SK-N-SH (cell line): ENCODE data around the gene AGAP2. TPM values are rescaled to one million over a fixed set of nuclear protein-coding genes. Genes with fewer than 3 reads are reported as not detected.

Experiments used
- CTCF ChIA-PET: fragments of 300-600, 350-600 bp; formaldehyde crosslinking; extraction: SDS; loops from one replicate; lab custom pipeline; 2021; lab: Yijun Ruan, JAX
- POLR2A ChIA-PET: fragments of 350-600 bp; sonication (Branson Sonifier 250); formaldehyde crosslinking; extraction: SDS; loops from one replicate; lab custom pipeline; 2020; ENCODE audit warnings: antibody characterized with exemption, inconsistent platforms; lab: Yijun Ruan, JAX
- DNase-seq: peaks from one replicate; pipeline ENCODE4 v3.0.0; 2012
- H2AFZ ChIP-seq: fragments of 200-600 bp; sonication (generic); 2 replicates; pipeline ENCODE4 v1.8.1; 2016; ENCODE audit warnings: antibody characterized with exemption, mild to moderate bottlenecking, low read depth
- H3F3A ChIP-seq: fragments of 200-600 bp; sonication (generic); replicated peaks from 2 replicates; pipeline ENCODE3; 2016; ENCODE audit warnings: antibody characterized with exemption, mild to moderate bottlenecking; ENCODE audit not compliant: insufficient read depth
- H3K27ac ChIP-seq, 2 experiments: fragments of 200-500 bp in 1 of 2; fragments of 200-600 bp in 1 of 2; sonication (Bioruptor generic) in 1 of 2; sonication (generic), shearing (Covaris generic) in 1 of 2; 2 replicates each; pipeline versions ENCODE4 v1.5.1 to v1.6.1; 2014 to 2016; ENCODE audit warnings: low read depth in 2 of 2, inconsistent platforms in 1 of 2, low read length in 1 of 2, mild to moderate bottlenecking in 1 of 2, mixed read lengths in 1 of 2
- H3K27me3 ChIP-seq: fragments of 200-600 bp; sonication (generic), shearing (Covaris generic); 2 replicates; pipeline ENCODE4 v1.6.1; 2016; ENCODE audit warnings: mixed run types; ENCODE audit not compliant: insufficient read depth
- H3K36me3 ChIP-seq, 2 experiments: fragments of 200-500 bp in 1 of 2; fragments of 200-600 bp in 1 of 2; sonication (Bioruptor generic) in 1 of 2; sonication (generic) in 1 of 2; replicated peaks in 1 of 2; 2 replicates each; pipeline versions ENCODE3 to v1.5.1; 2014 to 2016; ENCODE audit warnings: low read length in 1 of 2, mild to moderate bottlenecking in 1 of 2; ENCODE audit not compliant: insufficient read depth in 2 of 2, control insufficient read depth in 1 of 2
- H3K4me1 ChIP-seq, 2 experiments: fragments of 200-500 bp in 1 of 2; fragments of 200-600 bp in 1 of 2; sonication (Bioruptor generic) in 1 of 2; sonication (generic), shearing (Covaris generic) in 1 of 2; 2 replicates each; pipeline versions ENCODE4 v1.5.1 to v1.6.1; 2014 to 2016; ENCODE audit warnings: low read depth in 1 of 2, low read length in 1 of 2, mixed run types in 1 of 2; ENCODE audit not compliant: insufficient read depth in 2 of 2, control insufficient read depth in 1 of 2
- H3K4me2 ChIP-seq: fragments of 200-600 bp; sonication (generic), shearing (Covaris generic); 2 replicates; pipeline ENCODE4 v1.6.1; 2017; ENCODE audit warnings: mixed run types
- H3K4me3 ChIP-seq, 2 experiments: fragments of 200-500 bp in 1 of 2; fragments of 200-600 bp in 1 of 2; sonication (Bioruptor generic) in 1 of 2; sonication (generic), shearing (Covaris generic) in 1 of 2; 2 replicates each; pipeline versions ENCODE4 v1.5.1 to v1.8.1; 2014 to 2016; ENCODE audit warnings: low read depth in 2 of 2, inconsistent platforms in 1 of 2, low read length in 1 of 2, mild to moderate bottlenecking in 1 of 2, mixed read lengths in 1 of 2, moderate library complexity in 1 of 2
- H3K79me2 ChIP-seq: fragments of 200-600 bp; sonication (generic); 2 replicates; pipeline ENCODE4 v1.8.1; 2017; ENCODE audit warnings: mild to moderate bottlenecking; ENCODE audit not compliant: insufficient read depth
- H3K9ac ChIP-seq: fragments of 200-600 bp; sonication (generic); 2 replicates; pipeline ENCODE4 v1.6.1; 2017; ENCODE audit warnings: mixed run types
- H3K9me2 ChIP-seq: fragments of 200-600 bp; sonication (generic); 2 replicates; pipeline ENCODE4 v1.6.1; 2017; ENCODE audit warnings: mixed run types
- H3K9me3 ChIP-seq: fragments of 200-600 bp; sonication (generic); 2 replicates; pipeline ENCODE4 v1.6.1; 2017; ENCODE audit warnings: mixed run types, mild to moderate bottlenecking, moderate library complexity
- H4K20me1 ChIP-seq: fragments of 200-600 bp; sonication (generic); 2 replicates; pipeline ENCODE4 v1.6.1; 2017; ENCODE audit warnings: mild to moderate bottlenecking, mixed run types; ENCODE audit not compliant: insufficient read depth
- EP300 ChIP-seq, 2 experiments: IDR thresholded peaks; 2 replicates each; pipeline versions ENCODE4 v1.4.0 to v1.6.1; 2012; ENCODE audit warnings: borderline replicate concordance in 1 of 2, low read depth in 1 of 2, low read length in 1 of 2
- EZH2phosphoT487 ChIP-seq: fragments of 200-600 bp; sonication (generic); IDR thresholded peaks from 2 replicates; pipeline ENCODE4 v1.6.1; 2017; ENCODE audit warnings: low read depth, mixed run types, mild to moderate bottlenecking, antibody characterized with exemption, moderate library complexity, borderline replicate concordance
- FOSL2 ChIP-seq: IDR thresholded peaks from 2 replicates; pipeline ENCODE4 v1.4.0; 2012; ENCODE audit warnings: low read depth, mild to moderate bottlenecking, moderate library complexity, borderline replicate concordance
- GABPA ChIP-seq: IDR thresholded peaks from 2 replicates; pipeline ENCODE4 v1.4.0; 2012; ENCODE audit warnings: low read depth, mild to moderate bottlenecking
- GATA2 ChIP-seq: sonication (generic); formaldehyde crosslinking; IDR thresholded peaks from 2 replicates; pipeline ENCODE4 v1.5.0; 2020; ENCODE audit warnings: mild to moderate bottlenecking, missing genetic modification reagents
- JUND ChIP-seq: IDR thresholded peaks from 2 replicates; pipeline ENCODE4 v1.4.0; 2012
- MXI1 ChIP-seq: IDR thresholded peaks from 2 replicates; pipeline ENCODE4 v1.6.1; 2012; ENCODE audit warnings: mild to moderate bottlenecking, low read depth, low read length, improper control_type of control experiment
- NFIC ChIP-seq: IDR thresholded peaks from 2 replicates; pipeline ENCODE4 v1.4.0; 2012; ENCODE audit warnings: borderline replicate concordance
- NRF1 ChIP-seq: IDR thresholded peaks from 2 replicates; pipeline ENCODE4 v1.6.1; 2012; ENCODE audit warnings: low read depth, mild to moderate bottlenecking, low read length
- POLR2AphosphoS5 ChIP-seq: IDR thresholded peaks from 2 replicates; pipeline ENCODE4 v1.6.1; 2012; ENCODE audit warnings: low read depth, low read length
- RCOR1 ChIP-seq: fragments of 150-350 bp; IDR thresholded peaks from 2 replicates; pipeline ENCODE4 v1.6.1; 2017; ENCODE audit warnings: antibody characterized with exemption, low read length
- RXRA ChIP-seq: IDR thresholded peaks from 2 replicates; pipeline ENCODE4 v1.4.0; 2012; ENCODE audit warnings: low read depth, mild to moderate bottlenecking, borderline replicate concordance
- SIN3A ChIP-seq: IDR thresholded peaks from 2 replicates; pipeline ENCODE4 v1.6.1; 2012; ENCODE audit warnings: low read depth, mild to moderate bottlenecking, low read length, moderate library complexity, borderline replicate concordance
- TCF12 ChIP-seq: IDR thresholded peaks from 2 replicates; pipeline ENCODE4 v1.4.0; 2012
- TEAD4 ChIP-seq: IDR thresholded peaks from 2 replicates; pipeline ENCODE4 v1.4.0; 2012; ENCODE audit warnings: mild to moderate bottlenecking, borderline replicate concordance; ENCODE audit not compliant: insufficient read depth
- YY1 ChIP-seq: IDR thresholded peaks from 2 replicates; pipeline ENCODE4 v1.4.0; 2012; ENCODE audit warnings: low read depth, mild to moderate bottlenecking
- WGBS: methylation state at CpG from one replicate; pipeline ENCODE4 v1.1.6; 2017; ENCODE audit warnings: low lambda C conversion rate; 5-methylcytosine and 5-hydroxymethylcytosine counted together
- polyA plus RNA-seq, 3 experiments: library from polyadenylated mRNA; depleted of rRNA; stranded (reverse); fragments of >200 nt; gene quantifications; 2 replicates each; pipeline ENCODE4 v1.2.3, GENCODE V29; 2012
- TF ChIP-seq, protein P1 (sequence below): IDR thresholded peaks from 2 replicates; pipeline ENCODE4 v1.6.1; 2012; ENCODE audit warnings: mild to moderate bottlenecking, low read depth, low read length, moderate library complexity
- TF ChIP-seq, protein P2 (sequence below): fragments of 200-600 bp; sonication (generic); IDR thresholded peaks from 2 replicates; pipeline ENCODE4 v1.6.1; 2017; ENCODE audit warnings: antibody characterized with exemption, mild to moderate bottlenecking, moderate library complexity
- TF ChIP-seq, protein P3 (sequence below): IDR thresholded peaks from 2 replicates; pipeline ENCODE4 v1.4.0; 2012; ENCODE audit warnings: low read depth
- TF ChIP-seq, protein P4 (sequence below): fragments of 150-350 bp; IDR thresholded peaks from 2 replicates; pipeline ENCODE4 v1.6.1; 2016; ENCODE audit warnings: mild to moderate bottlenecking, low read depth, low read length

AGAP2 gene
- polyA plus RNA-seq, 1 of the 3 experiments (the other 2 are of a cell fraction), result 5.2 TPM

DNA sequence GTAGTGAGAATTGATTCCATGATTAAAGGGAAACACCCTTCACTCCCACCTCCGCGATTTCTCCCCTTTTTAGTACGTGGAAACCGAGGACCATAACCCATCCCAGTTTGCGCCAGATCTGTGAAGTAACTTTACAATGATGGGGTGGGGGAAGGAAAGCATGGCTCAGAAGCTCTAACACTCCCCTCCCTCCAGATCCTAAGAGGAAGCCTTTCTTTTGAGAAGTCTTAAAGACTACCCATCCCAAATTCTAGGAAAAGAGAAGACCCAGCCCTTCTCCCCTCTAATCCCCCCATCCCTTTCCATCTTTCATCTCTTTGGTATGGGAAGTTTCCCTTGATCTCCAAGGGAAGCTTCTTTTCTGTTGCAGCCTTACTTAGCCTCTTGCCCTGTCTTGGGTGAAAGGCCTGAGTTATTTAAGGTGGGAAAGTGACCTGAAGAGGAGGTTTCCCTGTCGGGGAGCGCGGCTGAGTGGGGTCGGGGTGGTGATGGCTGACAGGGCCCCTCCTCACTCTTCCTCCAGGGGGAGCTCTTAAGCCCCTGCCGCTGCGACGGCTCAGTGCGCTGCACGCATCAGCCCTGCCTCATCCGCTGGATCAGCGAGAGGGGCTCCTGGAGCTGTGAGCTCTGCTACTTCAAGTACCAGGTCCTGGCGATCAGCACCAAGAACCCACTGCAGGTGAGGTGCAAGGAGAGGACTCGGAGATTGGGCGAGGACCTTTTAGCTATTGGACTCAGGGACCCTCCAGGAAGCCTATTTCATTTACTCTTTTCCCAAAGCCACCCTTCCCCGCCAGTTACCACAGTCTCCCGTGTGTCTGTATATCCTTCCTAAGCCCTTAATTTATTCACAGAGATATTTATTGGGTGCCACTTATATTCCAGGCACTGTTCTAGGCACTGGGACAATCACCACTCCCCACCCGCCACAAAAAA, 18.1 kb upstream of the AGAP2 start (continued):
- TF ChIP-seq, protein P1, sequence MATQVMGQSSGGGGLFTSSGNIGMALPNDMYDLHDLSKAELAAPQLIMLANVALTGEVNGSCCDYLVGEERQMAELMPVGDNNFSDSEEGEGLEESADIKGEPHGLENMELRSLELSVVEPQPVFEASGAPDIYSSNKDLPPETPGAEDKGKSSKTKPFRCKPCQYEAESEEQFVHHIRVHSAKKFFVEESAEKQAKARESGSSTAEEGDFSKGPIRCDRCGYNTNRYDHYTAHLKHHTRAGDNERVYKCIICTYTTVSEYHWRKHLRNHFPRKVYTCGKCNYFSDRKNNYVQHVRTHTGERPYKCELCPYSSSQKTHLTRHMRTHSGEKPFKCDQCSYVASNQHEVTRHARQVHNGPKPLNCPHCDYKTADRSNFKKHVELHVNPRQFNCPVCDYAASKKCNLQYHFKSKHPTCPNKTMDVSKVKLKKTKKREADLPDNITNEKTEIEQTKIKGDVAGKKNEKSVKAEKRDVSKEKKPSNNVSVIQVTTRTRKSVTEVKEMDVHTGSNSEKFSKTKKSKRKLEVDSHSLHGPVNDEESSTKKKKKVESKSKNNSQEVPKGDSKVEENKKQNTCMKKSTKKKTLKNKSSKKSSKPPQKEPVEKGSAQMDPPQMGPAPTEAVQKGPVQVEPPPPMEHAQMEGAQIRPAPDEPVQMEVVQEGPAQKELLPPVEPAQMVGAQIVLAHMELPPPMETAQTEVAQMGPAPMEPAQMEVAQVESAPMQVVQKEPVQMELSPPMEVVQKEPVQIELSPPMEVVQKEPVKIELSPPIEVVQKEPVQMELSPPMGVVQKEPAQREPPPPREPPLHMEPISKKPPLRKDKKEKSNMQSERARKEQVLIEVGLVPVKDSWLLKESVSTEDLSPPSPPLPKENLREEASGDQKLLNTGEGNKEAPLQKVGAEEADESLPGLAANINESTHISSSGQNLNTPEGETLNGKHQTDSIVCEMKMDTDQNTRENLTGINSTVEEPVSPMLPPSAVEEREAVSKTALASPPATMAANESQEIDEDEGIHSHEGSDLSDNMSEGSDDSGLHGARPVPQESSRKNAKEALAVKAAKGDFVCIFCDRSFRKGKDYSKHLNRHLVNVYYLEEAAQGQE, result no peak
- TF ChIP-seq, protein P2, sequence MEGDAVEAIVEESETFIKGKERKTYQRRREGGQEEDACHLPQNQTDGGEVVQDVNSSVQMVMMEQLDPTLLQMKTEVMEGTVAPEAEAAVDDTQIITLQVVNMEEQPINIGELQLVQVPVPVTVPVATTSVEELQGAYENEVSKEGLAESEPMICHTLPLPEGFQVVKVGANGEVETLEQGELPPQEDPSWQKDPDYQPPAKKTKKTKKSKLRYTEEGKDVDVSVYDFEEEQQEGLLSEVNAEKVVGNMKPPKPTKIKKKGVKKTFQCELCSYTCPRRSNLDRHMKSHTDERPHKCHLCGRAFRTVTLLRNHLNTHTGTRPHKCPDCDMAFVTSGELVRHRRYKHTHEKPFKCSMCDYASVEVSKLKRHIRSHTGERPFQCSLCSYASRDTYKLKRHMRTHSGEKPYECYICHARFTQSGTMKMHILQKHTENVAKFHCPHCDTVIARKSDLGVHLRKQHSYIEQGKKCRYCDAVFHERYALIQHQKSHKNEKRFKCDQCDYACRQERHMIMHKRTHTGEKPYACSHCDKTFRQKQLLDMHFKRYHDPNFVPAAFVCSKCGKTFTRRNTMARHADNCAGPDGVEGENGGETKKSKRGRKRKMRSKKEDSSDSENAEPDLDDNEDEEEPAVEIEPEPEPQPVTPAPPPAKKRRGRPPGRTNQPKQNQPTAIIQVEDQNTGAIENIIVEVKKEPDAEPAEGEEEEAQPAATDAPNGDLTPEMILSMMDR, result peak; percentile 56
- TF ChIP-seq POLR2AphosphoS5, result no peak
- TF ChIP-seq SIN3A, result no peak
- TF ChIP-seq NFIC, result no peak

DNA sequence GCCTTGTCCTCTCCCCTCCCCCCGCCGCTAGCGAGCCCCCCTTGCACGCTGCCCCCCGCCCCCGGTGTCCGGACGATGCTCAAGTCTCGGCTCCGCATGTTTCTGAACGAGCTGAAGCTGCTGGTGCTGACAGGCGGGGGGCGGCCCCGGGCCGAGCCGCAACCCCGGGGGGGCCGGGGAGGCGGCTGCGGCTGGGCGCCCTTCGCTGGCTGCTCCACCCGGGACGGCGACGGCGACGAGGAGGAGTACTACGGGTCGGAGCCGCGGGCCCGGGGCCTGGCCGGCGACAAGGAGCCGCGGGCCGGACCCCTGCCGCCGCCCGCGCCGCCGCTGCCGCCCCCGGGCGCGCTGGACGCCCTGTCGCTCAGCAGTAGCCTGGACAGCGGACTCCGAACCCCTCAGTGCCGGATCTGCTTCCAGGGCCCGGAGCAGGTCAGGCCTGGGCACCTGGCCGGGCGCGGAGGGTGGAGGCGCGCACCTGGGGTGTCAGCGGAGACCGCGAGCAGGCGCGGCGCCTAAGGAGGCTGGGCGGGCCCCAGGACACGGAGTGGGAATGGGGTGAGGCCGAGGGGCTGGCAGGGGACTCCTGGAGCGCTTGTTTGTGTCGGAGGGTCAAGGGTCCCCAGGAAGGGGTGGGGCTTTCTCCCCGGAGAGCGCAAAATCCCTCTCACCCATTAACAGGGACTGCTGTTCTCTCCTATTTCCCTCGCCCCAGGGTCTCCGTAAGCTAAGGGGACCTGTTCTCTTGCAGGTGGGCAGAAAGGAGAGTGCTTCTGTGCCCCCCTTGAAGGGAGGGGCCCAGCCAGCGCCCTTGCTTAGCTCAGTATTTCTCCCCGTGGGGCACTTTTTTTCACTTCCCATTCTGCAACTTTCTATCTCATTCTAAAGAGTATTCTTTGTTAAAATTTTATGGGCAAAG, 17.2 kb upstream of the AGAP2 start:
- TF ChIP-seq, protein P3, sequence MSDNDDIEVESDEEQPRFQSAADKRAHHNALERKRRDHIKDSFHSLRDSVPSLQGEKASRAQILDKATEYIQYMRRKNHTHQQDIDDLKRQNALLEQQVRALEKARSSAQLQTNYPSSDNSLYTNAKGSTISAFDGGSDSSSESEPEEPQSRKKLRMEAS, result no peak
- TF ChIP-seq, protein P4, sequence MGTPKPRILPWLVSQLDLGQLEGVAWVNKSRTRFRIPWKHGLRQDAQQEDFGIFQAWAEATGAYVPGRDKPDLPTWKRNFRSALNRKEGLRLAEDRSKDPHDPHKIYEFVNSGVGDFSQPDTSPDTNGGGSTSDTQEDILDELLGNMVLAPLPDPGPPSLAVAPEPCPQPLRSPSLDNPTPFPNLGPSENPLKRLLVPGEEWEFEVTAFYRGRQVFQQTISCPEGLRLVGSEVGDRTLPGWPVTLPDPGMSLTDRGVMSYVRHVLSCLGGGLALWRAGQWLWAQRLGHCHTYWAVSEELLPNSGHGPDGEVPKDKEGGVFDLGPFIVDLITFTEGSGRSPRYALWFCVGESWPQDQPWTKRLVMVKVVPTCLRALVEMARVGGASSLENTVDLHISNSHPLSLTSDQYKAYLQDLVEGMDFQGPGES, result no peak
- no peak for TF ChIP-seq EP300 (IDR thresholded peaks at IDR 0.05; ENCODE audit: borderline replicate concordance in 1 of 2, low read depth in 1 of 2, low read length in 1 of 2)
- no peak for TF ChIP-seq JUND
- TF ChIP-seq TCF12, result no peak
- TF ChIP-seq GABPA, result no peak
- no peak for TF ChIP-seq EZH2phosphoT487
- TF ChIP-seq FOSL2, result no peak
- no peak for TF ChIP-seq MXI1
- TF ChIP-seq YY1, result no peak
- TF ChIP-seq RCOR1, result no peak
- TF ChIP-seq NRF1, result no peak
- no peak for TF ChIP-seq GATA2 (CRISPR knock-in tag)
- no peak for TF ChIP-seq RXRA
- no peak for TF ChIP-seq TEAD4
- peaks cover 7% of the 10 kb centered on the region for H4K20me1 ChIP-seq
- no peaks in the 10 kb centered on the region for H3K27me3 ChIP-seq
- H3K27ac ChIP-seq, result peak overlapping the region in 1 of 2 experiments; percentile 50; a peak in 1 of 4 replicates
- peak; percentile 68 for DNase-seq
- ChIA-PET CTCF (interaction anchor here (0.6 to 2.0 kb wide), 17 partner anchors 9 to 172 kb away, joined by 3 to 27 read pairs (median 5); partner anchors contain the start of genes CYP27B1, EEF1AKMT3, METTL1 and TSFM), POLR2A (interaction anchor here (1.3 to 1.9 kb wide), 2 partner anchors 11 kb away, joined by 3 to 9 read pairs; partner anchors contain the start of genes CYP27B1 and TSPAN31)
- H3K4me3 ChIP-seq, result peak overlapping the region; percentile 73 to 79
- no peak overlapping the region for H2AFZ ChIP-seq
- peaks cover 8 to 33% of the 10 kb centered on the region in 2 experiments for H3K4me1 ChIP-seq
- WGBS, result 9% methylated on average over 10 of the region's 76 CpGs
- H3F3A ChIP-seq, result peaks cover 23% of the 10 kb centered on the region
- no peaks in the 10 kb centered on the region for H3K9me3 ChIP-seq
- no peaks in the 10 kb centered on the region for H3K9me2 ChIP-seq
- peaks cover 6 to 21% of the 10 kb centered on the region in 2 experiments for H3K36me3 ChIP-seq
- H3K79me2 ChIP-seq, result peaks cover 14% of the 10 kb centered on the region
- peak overlapping the region; percentile 97 for H3K4me2 ChIP-seq
- peak overlapping the region; percentile 44; the same call in 1 of the 2 replicates for H3K9ac ChIP-seq
